Osteocyte (in vitro differentiated cells): ENCODE measurements around the gene ADAM17. TPM values are rescaled to one million over a fixed set of nuclear protein-coding genes. Genes with fewer than 3 reads are reported as not detected.
A peak's percentile ranks its signal among the peaks of the same experiment; 100 is the strongest.

Experiments used
- DNase-seq: peaks from one replicate; pipeline ENCODE4 v3.0.0; 2021; ENCODE audit warnings: mixed read lengths; ENCODE audit not compliant: unreplicated experiment; ENCODE audit errors: extremely low spot score
- H3K27ac Mint-ChIP-seq: one replicate; pipeline ENCODE4 v1.8.0; 2021; ENCODE audit warnings: mild to moderate bottlenecking, mixed read lengths; ENCODE audit not compliant: unreplicated experiment
- H3K27me3 Mint-ChIP-seq: one replicate; pipeline ENCODE4 v1.8.0; 2021; ENCODE audit warnings: mixed read lengths; ENCODE audit not compliant: unreplicated experiment
- H3K36me3 Mint-ChIP-seq: one replicate; pipeline ENCODE4 v1.8.0; 2021; ENCODE audit warnings: mixed read lengths; ENCODE audit not compliant: unreplicated experiment
- H3K4me1 Mint-ChIP-seq: one replicate; pipeline ENCODE4 v1.8.0; 2021; ENCODE audit warnings: mixed read lengths; ENCODE audit not compliant: unreplicated experiment
- H3K4me3 Mint-ChIP-seq: one replicate; pipeline ENCODE4 v1.8.0; 2021; ENCODE audit warnings: mild to moderate bottlenecking, moderate library complexity, mixed read lengths; ENCODE audit not compliant: unreplicated experiment
- H3K9me3 Mint-ChIP-seq: one replicate; pipeline ENCODE4 v1.8.0; 2021; ENCODE audit warnings: mixed read lengths; ENCODE audit not compliant: unreplicated experiment
- CTCF ChIP-seq: fragments of 200-600 bp; sonication (generic); IDR thresholded peaks from 2 replicates; pipeline ENCODE4 v1.5.0; 2021; ENCODE audit warnings: antibody characterized with exemption, mild to moderate bottlenecking, moderate library complexity
- total RNA-seq: library from RNA; stranded (reverse); gene quantifications from 2 replicates; pipeline ENCODE4 v1.2.1, GENCODE V29; 2021

The ADAM17 gene
- total RNA-seq, 1 donor from 2014 or later = 36.4 TPM

GRCh38 chr2:9497017-9497416 is 58.6 kb downstream of the ADAM17 start:
- H3K9me3 Mint-ChIP-seq = no peaks in the 10 kb centered on the region
- H3K27me3 Mint-ChIP-seq = no peaks in the 10 kb centered on the region
- H3K27ac Mint-ChIP-seq = no peak overlapping the region
- no peak for TF ChIP-seq CTCF
- H3K4me1 Mint-ChIP-seq = peaks cover 13% of the 10 kb centered on the region
- no peak overlapping the region for H3K4me3 Mint-ChIP-seq
- peaks cover 54% of the 10 kb centered on the region for H3K36me3 Mint-ChIP-seq
- DNase-seq = peak; percentile 42

GRCh38 chr2:9494081-9494480 is 61.5 kb downstream of the ADAM17 start:
- Mint-ChIP-seq H3K4me3 (no peak overlapping the region), H3K36me3 (peaks cover 67% of the 10 kb centered on the region), H3K4me1 (peaks cover 12% of the 10 kb centered on the region), H3K9me3 (no peaks in the 10 kb centered on the region), H3K27me3 (no peaks in the 10 kb centered on the region), H3K27ac (no peak overlapping the region)
- DNase-seq = no peak
- no peak for TF ChIP-seq CTCF

GRCh38 chr2:9493478-9493877 is 62.2 kb downstream of the ADAM17 start:
- peaks cover 6% of the 10 kb centered on the region for H3K4me1 Mint-ChIP-seq
- H3K27me3 Mint-ChIP-seq = no peaks in the 10 kb centered on the region
- H3K27ac Mint-ChIP-seq = no peak overlapping the region
- no peak for DNase-seq
- TF ChIP-seq CTCF = no peak
- no peaks in the 10 kb centered on the region for H3K9me3 Mint-ChIP-seq
- peaks cover 73% of the 10 kb centered on the region for H3K36me3 Mint-ChIP-seq
- no peak overlapping the region for H3K4me3 Mint-ChIP-seq

- Mint-ChIP-seq H3K36me3 (peaks cover 72% of the 10 kb centered on the region), H3K27me3 (no peaks in the 10 kb centered on the region), H3K4me3 (no peak overlapping the region), H3K4me1 (peaks cover under 1% of the 10 kb centered on the region), H3K27ac (no peak overlapping the region), H3K9me3 (no peaks in the 10 kb centered on the region)
- no peak for DNase-seq
- TF ChIP-seq CTCF = no peak
Observed at GRCh38 chr2:9492927-9493326, 62.7 kb downstream of the ADAM17 start.

GRCh38 chr2:9490789-9491188 is 64.8 kb downstream of the ADAM17 start:
- Mint-ChIP-seq H3K4me1 (no peaks in the 10 kb centered on the region), H3K36me3 (peaks cover 65% of the 10 kb centered on the region), H3K9me3 (no peaks in the 10 kb centered on the region), H3K4me3 (no peak overlapping the region), H3K27me3 (no peaks in the 10 kb centered on the region), H3K27ac (no peak overlapping the region)
- DNase-seq = no peak
- no peak for TF ChIP-seq CTCF
